Peyer's patch (tissue), 4 donors: ENCODE measurements around the gene KISS1.

Source experiments
- POLR2A ChIP-seq, 2 donors: fragments of 450-650 bp; IDR thresholded peaks; one replicate each; pipeline ENCODE4 v1.5.1; 2017; ENCODE audit warnings: antibody characterized with exemption in 2 of 2, mild to moderate bottlenecking in 2 of 2, moderate library complexity in 2 of 2
- TF ChIP-seq, protein P1 (sequence below), 6 experiments: fragments of 450-650 bp in 4 of 6; fragments of 200-600 bp in 2 of 6; sonication (generic) in 1 of 6; IDR thresholded peaks; one replicate each; pipeline ENCODE4 v1.5.1; 2017 to 2019; ENCODE audit warnings: antibody characterized with exemption in 6 of 6, mild to moderate bottlenecking in 3 of 6, moderate library complexity in 1 of 6

DNA sequence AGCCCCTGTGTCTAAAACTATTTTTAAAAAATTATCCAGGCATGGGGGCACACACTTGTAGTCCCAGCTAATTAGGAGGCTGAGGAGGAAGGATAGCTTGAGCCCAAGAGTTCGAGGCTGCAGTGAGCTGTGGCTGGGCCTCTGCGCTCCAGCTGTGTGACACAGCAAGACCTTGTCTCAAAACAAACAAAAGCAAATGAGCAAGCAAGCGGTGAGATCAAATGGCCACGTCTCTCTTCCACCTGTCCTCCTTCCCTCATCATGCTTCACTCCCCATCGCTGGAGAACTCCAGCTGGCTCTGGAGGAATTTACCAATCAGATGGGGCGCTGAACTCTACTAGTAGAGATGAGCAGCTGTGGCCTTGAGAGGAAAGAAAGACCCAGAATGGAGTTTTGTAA is 16.2 kb downstream of the KISS1 start:
- no peak for TF ChIP-seq POLR2A (IDR thresholded peaks at IDR 0.05)
- TF ChIP-seq, protein P1, sequence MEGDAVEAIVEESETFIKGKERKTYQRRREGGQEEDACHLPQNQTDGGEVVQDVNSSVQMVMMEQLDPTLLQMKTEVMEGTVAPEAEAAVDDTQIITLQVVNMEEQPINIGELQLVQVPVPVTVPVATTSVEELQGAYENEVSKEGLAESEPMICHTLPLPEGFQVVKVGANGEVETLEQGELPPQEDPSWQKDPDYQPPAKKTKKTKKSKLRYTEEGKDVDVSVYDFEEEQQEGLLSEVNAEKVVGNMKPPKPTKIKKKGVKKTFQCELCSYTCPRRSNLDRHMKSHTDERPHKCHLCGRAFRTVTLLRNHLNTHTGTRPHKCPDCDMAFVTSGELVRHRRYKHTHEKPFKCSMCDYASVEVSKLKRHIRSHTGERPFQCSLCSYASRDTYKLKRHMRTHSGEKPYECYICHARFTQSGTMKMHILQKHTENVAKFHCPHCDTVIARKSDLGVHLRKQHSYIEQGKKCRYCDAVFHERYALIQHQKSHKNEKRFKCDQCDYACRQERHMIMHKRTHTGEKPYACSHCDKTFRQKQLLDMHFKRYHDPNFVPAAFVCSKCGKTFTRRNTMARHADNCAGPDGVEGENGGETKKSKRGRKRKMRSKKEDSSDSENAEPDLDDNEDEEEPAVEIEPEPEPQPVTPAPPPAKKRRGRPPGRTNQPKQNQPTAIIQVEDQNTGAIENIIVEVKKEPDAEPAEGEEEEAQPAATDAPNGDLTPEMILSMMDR (IDR thresholded peaks at IDR 0.05) = no peak
